Measurements from ENCODE around the gene TMEM170B.

DNA sequence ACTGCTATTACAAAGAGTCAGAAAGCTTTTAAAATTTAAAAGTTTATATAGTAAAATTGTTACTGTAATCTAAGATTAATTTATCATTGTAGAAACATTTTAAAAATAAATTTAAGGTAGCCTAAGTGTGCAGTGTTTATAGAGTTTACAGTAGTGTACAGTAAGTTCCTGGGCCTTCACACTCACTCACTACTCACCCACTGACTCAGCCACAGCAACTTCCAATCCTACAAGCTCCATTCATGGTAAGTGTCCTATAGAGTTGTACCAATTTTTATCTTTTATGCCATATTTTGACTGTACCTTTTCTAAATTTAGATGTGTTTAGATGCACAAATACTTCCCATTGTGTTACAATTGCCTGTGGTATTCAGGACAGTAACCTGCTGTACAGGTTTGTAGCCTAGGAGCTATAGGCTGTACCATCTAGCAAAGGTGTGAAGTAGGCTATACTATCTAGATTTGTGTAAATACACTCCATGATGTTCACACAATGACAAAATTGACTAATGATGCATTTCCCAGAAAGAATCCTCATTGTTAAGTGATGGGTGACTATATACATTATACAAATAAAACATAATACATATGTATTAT, 10.2 kb upstream of the TMEM170B start:
- TF ChIP-seq CREB1 (IDR thresholded peaks at IDR 0.05; ENCODE audit: low read depth) (no peak), CEBPB (IDR thresholded peaks at IDR 0.05) (no peak), NFIC (IDR thresholded peaks at IDR 0.05) (no peak), TAF1 (IDR thresholded peaks at IDR 0.05; ENCODE audit: low read depth) (no peak), EGR1 (IDR thresholded peaks at IDR 0.05) (no peak), YY1 (IDR thresholded peaks at IDR 0.05; ENCODE audit: low read depth) (no peak), ZBTB7A (IDR thresholded peaks at IDR 0.05; ENCODE audit: low read depth) (no peak), FOXM1 (IDR thresholded peaks at IDR 0.05; ENCODE audit: borderline replicate concordance, low read depth) (no peak), EP300 (IDR thresholded peaks at IDR 0.05; ENCODE audit: borderline replicate concordance) (no peak), TEAD4 (IDR thresholded peaks at IDR 0.05) (no peak)
- TF ChIP-seq, protein P1, sequence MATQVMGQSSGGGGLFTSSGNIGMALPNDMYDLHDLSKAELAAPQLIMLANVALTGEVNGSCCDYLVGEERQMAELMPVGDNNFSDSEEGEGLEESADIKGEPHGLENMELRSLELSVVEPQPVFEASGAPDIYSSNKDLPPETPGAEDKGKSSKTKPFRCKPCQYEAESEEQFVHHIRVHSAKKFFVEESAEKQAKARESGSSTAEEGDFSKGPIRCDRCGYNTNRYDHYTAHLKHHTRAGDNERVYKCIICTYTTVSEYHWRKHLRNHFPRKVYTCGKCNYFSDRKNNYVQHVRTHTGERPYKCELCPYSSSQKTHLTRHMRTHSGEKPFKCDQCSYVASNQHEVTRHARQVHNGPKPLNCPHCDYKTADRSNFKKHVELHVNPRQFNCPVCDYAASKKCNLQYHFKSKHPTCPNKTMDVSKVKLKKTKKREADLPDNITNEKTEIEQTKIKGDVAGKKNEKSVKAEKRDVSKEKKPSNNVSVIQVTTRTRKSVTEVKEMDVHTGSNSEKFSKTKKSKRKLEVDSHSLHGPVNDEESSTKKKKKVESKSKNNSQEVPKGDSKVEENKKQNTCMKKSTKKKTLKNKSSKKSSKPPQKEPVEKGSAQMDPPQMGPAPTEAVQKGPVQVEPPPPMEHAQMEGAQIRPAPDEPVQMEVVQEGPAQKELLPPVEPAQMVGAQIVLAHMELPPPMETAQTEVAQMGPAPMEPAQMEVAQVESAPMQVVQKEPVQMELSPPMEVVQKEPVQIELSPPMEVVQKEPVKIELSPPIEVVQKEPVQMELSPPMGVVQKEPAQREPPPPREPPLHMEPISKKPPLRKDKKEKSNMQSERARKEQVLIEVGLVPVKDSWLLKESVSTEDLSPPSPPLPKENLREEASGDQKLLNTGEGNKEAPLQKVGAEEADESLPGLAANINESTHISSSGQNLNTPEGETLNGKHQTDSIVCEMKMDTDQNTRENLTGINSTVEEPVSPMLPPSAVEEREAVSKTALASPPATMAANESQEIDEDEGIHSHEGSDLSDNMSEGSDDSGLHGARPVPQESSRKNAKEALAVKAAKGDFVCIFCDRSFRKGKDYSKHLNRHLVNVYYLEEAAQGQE (IDR thresholded peaks at IDR 0.05; ENCODE audit: low read depth), result no peak

Measured in Ishikawa (cell line).